Panc1 (cell line): Measurements from ENCODE around the gene APBB1IP.

Source experiments
- POLR2AphosphoS5 ChIP-seq: IDR thresholded peaks from 2 replicates; pipeline ENCODE4 v1.6.1; 2012; ENCODE audit warnings: mild to moderate bottlenecking, low read depth, low read length, moderate library complexity
- SIN3A ChIP-seq: IDR thresholded peaks from 2 replicates; pipeline ENCODE4 v1.6.1; 2012; ENCODE audit warnings: low read depth, mild to moderate bottlenecking, low read length, moderate library complexity, borderline replicate concordance; ENCODE audit not compliant: insufficient read depth
- TF ChIP-seq, protein P1 (sequence below): fragments of 450-650 bp; IDR thresholded peaks from 2 replicates; pipeline ENCODE4 v1.5.1; 2017; ENCODE audit warnings: mild to moderate bottlenecking
- TF ChIP-seq, protein P2 (sequence below), 2 experiments: IDR thresholded peaks; 2 replicates each; pipeline ENCODE4 v1.6.1; 2011 to 2012; ENCODE audit warnings: low read depth in 2 of 2, control low read depth in 1 of 2, low read length in 1 of 2, mild to moderate bottlenecking in 1 of 2, moderate library complexity in 1 of 2; ENCODE audit not compliant: insufficient read depth in 1 of 2

DNA sequence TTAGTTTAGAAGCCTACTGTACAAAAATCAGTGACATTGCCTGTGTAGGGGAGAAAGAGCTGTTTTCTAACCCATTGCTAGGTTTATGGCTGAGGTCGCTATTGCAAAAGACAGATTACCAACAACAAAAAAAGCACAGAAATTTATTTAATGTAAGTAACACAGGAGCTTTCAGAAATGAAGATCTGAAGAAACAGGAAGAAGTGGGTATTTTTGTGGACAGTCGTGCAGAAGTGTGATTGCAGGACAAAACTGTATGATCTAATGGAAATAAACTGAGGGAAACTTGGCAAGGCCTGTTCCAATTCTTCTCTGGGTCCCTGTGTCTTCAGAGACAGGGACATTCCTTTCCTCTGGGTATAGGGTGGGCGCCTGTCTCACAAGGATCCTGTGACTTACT is 87.4 kb downstream of the APBB1IP start:
- TF ChIP-seq, protein P1, sequence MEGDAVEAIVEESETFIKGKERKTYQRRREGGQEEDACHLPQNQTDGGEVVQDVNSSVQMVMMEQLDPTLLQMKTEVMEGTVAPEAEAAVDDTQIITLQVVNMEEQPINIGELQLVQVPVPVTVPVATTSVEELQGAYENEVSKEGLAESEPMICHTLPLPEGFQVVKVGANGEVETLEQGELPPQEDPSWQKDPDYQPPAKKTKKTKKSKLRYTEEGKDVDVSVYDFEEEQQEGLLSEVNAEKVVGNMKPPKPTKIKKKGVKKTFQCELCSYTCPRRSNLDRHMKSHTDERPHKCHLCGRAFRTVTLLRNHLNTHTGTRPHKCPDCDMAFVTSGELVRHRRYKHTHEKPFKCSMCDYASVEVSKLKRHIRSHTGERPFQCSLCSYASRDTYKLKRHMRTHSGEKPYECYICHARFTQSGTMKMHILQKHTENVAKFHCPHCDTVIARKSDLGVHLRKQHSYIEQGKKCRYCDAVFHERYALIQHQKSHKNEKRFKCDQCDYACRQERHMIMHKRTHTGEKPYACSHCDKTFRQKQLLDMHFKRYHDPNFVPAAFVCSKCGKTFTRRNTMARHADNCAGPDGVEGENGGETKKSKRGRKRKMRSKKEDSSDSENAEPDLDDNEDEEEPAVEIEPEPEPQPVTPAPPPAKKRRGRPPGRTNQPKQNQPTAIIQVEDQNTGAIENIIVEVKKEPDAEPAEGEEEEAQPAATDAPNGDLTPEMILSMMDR: no peak
- TF ChIP-seq POLR2AphosphoS5: no peak
- TF ChIP-seq, protein P2, sequence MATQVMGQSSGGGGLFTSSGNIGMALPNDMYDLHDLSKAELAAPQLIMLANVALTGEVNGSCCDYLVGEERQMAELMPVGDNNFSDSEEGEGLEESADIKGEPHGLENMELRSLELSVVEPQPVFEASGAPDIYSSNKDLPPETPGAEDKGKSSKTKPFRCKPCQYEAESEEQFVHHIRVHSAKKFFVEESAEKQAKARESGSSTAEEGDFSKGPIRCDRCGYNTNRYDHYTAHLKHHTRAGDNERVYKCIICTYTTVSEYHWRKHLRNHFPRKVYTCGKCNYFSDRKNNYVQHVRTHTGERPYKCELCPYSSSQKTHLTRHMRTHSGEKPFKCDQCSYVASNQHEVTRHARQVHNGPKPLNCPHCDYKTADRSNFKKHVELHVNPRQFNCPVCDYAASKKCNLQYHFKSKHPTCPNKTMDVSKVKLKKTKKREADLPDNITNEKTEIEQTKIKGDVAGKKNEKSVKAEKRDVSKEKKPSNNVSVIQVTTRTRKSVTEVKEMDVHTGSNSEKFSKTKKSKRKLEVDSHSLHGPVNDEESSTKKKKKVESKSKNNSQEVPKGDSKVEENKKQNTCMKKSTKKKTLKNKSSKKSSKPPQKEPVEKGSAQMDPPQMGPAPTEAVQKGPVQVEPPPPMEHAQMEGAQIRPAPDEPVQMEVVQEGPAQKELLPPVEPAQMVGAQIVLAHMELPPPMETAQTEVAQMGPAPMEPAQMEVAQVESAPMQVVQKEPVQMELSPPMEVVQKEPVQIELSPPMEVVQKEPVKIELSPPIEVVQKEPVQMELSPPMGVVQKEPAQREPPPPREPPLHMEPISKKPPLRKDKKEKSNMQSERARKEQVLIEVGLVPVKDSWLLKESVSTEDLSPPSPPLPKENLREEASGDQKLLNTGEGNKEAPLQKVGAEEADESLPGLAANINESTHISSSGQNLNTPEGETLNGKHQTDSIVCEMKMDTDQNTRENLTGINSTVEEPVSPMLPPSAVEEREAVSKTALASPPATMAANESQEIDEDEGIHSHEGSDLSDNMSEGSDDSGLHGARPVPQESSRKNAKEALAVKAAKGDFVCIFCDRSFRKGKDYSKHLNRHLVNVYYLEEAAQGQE (IDR thresholded peaks at IDR 0.05; ENCODE audit: insufficient read depth in 1 of 2, low read depth in 2 of 2, low read length in 1 of 2): no peak
- no peak for TF ChIP-seq SIN3A
